Activated CD8-positive, alpha-beta T cell treated with anti-CD3 and anti-CD28 coated beads for 36 hours (primary cell): Measurements from ENCODE around the gene RBBP8. TPM values are rescaled to one million over a fixed set of nuclear protein-coding genes. Genes with fewer than 3 reads are reported as not detected.

ENCODE experiments used
- ATAC-seq: fragments of 200-7000 bp; cut with Tn5 transposase; one replicate; pipeline ENCODE4 v1.10.0; 2021; ENCODE audit warnings: mild to moderate bottlenecking, moderate library complexity
- CTCF ChIA-PET: fragments of 350-600 bp; sonication (Branson Sonifier 250); formaldehyde crosslinking; loops from one replicate; lab custom pipeline; 2021; ENCODE audit warnings: antibody characterized with exemption; lab: Charles Lee
- POLR2A ChIA-PET: fragments of 350-600 bp; sonication (Branson Sonifier 250); formaldehyde crosslinking; loops from one replicate; lab custom pipeline; 2021; ENCODE audit warnings: antibody characterized with exemption; lab: Charles Lee
- DNase-seq: peaks from one replicate; pipeline ENCODE4 v3.0.0-alpha.2; 2020
- H3K27ac Mint-ChIP-seq: one replicate; pipeline ENCODE4 v1.8.0; 2021; ENCODE audit warnings: mild to moderate bottlenecking, mixed read lengths
- H3K27me3 Mint-ChIP-seq: one replicate; pipeline ENCODE4 v1.8.0; 2021; ENCODE audit warnings: mixed read lengths
- H3K36me3 Mint-ChIP-seq: one replicate; pipeline ENCODE4 v1.8.0; 2021; ENCODE audit warnings: low read depth, mixed read lengths
- H3K4me1 Mint-ChIP-seq: one replicate; pipeline ENCODE4 v1.8.0; 2021; ENCODE audit warnings: low read depth, mixed read lengths
- H3K4me3 Mint-ChIP-seq: one replicate; pipeline ENCODE4 v1.8.0; 2021; ENCODE audit warnings: mild to moderate bottlenecking, moderate library complexity, mixed read lengths
- H3K9me3 Mint-ChIP-seq: one replicate; pipeline ENCODE4 v1.8.0; 2021; ENCODE audit warnings: mixed read lengths
- intact Hi-C: fragments of 100-400 bp; cut with micrococcal nuclease; formaldehyde crosslinking; loops from one replicate; pipeline ENCODE4 v1.10.0; 2022
- total RNA-seq, 2 experiments: library from RNA; stranded (reverse); gene quantifications; one replicate each; pipeline ENCODE4 v1.2.3, GENCODE V29; 2021
- TF ChIP-seq, protein P1 (sequence below): fragments of 200-600 bp; IDR thresholded peaks from one replicate; pipeline ENCODE4 v1.8.0; 2022; ENCODE audit warnings: antibody characterized with exemption, mild to moderate bottlenecking

The RBBP8 gene
- total RNA-seq, 2 experiments from 2014 or later = 70.9 to 81.9 TPM

DNA sequence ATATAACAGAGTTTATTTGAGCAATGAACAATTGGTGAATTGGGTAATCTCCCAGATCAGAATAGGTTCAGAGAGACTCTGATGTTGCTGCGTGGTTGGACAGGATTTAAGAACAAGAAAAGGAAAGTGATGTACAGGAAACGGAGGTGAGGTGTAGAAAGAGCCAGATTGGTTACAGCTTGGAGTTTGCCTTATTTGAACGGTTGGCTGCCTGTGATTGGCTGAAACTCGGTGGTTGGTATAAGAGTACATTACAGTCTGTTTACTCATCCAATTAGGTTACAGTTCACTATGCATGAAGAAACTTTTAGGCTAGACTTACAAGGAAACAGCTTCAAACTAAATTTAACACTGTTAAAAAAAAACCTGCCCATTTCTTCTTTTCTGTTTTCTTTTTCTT, 134.1 kb downstream of the RBBP8 start:
- H3K27me3 Mint-ChIP-seq = no peaks in the 10 kb centered on the region
- H3K36me3 Mint-ChIP-seq = peaks cover 9% of the 10 kb centered on the region
- CTCF ChIA-PET = interaction anchor here (1.6 kb wide), 1 partner anchor 10 kb away, joined by 5 read pairs; no protein-coding TSS in a partner anchor
- peaks cover 13% of the 10 kb centered on the region for H3K9me3 Mint-ChIP-seq
- intact Hi-C loops = no loop called here
- DNase-seq (peak; percentile 36), ATAC-seq (peak; percentile 22)
- TF ChIP-seq, protein P1, sequence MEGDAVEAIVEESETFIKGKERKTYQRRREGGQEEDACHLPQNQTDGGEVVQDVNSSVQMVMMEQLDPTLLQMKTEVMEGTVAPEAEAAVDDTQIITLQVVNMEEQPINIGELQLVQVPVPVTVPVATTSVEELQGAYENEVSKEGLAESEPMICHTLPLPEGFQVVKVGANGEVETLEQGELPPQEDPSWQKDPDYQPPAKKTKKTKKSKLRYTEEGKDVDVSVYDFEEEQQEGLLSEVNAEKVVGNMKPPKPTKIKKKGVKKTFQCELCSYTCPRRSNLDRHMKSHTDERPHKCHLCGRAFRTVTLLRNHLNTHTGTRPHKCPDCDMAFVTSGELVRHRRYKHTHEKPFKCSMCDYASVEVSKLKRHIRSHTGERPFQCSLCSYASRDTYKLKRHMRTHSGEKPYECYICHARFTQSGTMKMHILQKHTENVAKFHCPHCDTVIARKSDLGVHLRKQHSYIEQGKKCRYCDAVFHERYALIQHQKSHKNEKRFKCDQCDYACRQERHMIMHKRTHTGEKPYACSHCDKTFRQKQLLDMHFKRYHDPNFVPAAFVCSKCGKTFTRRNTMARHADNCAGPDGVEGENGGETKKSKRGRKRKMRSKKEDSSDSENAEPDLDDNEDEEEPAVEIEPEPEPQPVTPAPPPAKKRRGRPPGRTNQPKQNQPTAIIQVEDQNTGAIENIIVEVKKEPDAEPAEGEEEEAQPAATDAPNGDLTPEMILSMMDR = no peak
- H3K4me1 Mint-ChIP-seq = peaks cover 42% of the 10 kb centered on the region
- POLR2A ChIA-PET = no interaction called here
- H3K27ac Mint-ChIP-seq = no peak overlapping the region
- H3K4me3 Mint-ChIP-seq = no peak overlapping the region

DNA sequence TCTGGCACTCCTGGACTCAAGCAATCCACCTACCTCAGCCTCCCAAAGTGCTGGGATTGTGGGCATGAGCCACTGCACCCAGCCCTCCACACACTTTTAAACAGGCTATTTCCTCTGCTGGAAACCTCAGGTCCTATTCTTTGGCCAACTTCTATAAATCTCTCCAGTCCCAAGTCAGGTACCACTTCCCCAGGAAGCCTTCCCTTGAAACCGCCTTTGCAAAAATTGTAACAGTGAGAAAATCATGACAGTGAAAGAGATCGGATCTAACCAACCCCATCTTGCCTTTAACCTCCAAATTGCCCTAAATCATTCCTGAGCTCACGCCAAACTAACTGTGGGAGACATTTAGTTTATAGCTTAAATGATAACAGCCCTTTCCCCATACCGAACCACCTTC, 134.9 kb downstream of the RBBP8 start:
- Mint-ChIP-seq H3K4me1 (peaks cover 47% of the 10 kb centered on the region), H3K36me3 (peaks cover 9% of the 10 kb centered on the region), H3K9me3 (peaks cover 13% of the 10 kb centered on the region), H3K27ac (no peak overlapping the region), H3K4me3 (no peak overlapping the region), H3K27me3 (no peaks in the 10 kb centered on the region)
- DNase-seq (no peak), ATAC-seq (no peak)
- ChIA-PET CTCF (no interaction called here), POLR2A (no interaction called here)
- intact Hi-C loops = no loop called here
- TF ChIP-seq, protein P1 = no peak

- ATAC-seq = no peak
- ChIA-PET POLR2A (interaction anchor here (0.5 to 0.6 kb wide), 2 partner anchors 556 to 1347 kb away, joined by 3 read pairs; no protein-coding TSS in a partner anchor), CTCF (no interaction called here)
- Mint-ChIP-seq H3K9me3 (peaks cover 8% of the 10 kb centered on the region), H3K4me1 (peaks cover 48% of the 10 kb centered on the region), H3K4me3 (no peak overlapping the region), H3K27ac (no peak overlapping the region), H3K36me3 (peaks cover 9% of the 10 kb centered on the region), H3K27me3 (no peaks in the 10 kb centered on the region)
- intact Hi-C loops = no loop called here
- TF ChIP-seq, protein P1 = no peak
- no peak for DNase-seq
Measured at GRCh38 chr18:23068570-23069310, 135.6 kb downstream of the RBBP8 start.

- no peaks in the 10 kb centered on the region for H3K27me3 Mint-ChIP-seq
- TF ChIP-seq, protein P1 = no peak
- CTCF ChIA-PET = no interaction called here
- H3K36me3 Mint-ChIP-seq = peaks cover 9% of the 10 kb centered on the region
- POLR2A ChIA-PET = interaction anchor here (0.5 kb wide), 1 partner anchor 556 kb away, joined by 3 read pairs; no protein-coding TSS in a partner anchor
- no peak overlapping the region for H3K4me3 Mint-ChIP-seq
- H3K4me1 Mint-ChIP-seq = peaks cover 49% of the 10 kb centered on the region
- intact Hi-C loops = no loop called here
- H3K27ac Mint-ChIP-seq = peak overlapping the region; percentile 76
- H3K9me3 Mint-ChIP-seq = peaks cover 8% of the 10 kb centered on the region
- ATAC-seq (peak; percentile 19), DNase-seq (peak; percentile 58)
Measured at GRCh38 chr18:23069481-23069880, 136.4 kb downstream of the RBBP8 start.

DNA sequence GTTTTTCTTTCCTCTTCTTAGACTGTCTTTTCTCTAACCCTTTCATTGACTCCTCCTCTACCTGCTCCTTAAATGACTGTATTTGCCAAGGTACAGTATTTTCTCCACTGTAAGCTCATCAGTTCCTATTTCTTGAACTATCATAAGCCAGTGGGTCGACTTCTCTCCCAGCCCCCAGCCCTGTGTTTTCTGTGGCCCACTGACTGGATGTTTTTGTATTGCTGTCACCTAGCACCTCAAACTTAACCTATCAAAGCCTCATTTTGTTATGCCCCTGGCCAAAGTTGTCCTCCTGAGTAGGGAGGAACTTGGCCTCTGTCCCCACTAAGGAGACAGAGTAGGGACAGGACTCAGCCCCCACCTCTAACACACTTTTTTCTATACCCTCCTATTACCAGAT, 136.8 kb downstream of the RBBP8 start:
- Mint-ChIP-seq H3K27ac (peak overlapping the region; percentile 76), H3K4me3 (no peak overlapping the region), H3K36me3 (peaks cover 9% of the 10 kb centered on the region), H3K9me3 (peaks cover 8% of the 10 kb centered on the region), H3K27me3 (no peaks in the 10 kb centered on the region), H3K4me1 (peaks cover 49% of the 10 kb centered on the region)
- DNase-seq = no peak
- ATAC-seq = no peak
- POLR2A ChIA-PET = no interaction called here
- intact Hi-C loops = no loop called here
- CTCF ChIA-PET = interaction anchor here (1.4 kb wide), 1 partner anchor 38 kb away, joined by 3 read pairs; no protein-coding TSS in a partner anchor
- TF ChIP-seq, protein P1 = no peak
